A549 (cell line): ENCODE results near the gene FIZ1. TPM values are rescaled to one million over a fixed set of nuclear protein-coding genes. Genes with fewer than 3 reads are reported as not detected.

ENCODE experiments used
- ATAC-seq, 2 experiments: fragments of 200-7000 bp in 1 of 2; fragments of >200 bp in 1 of 2; cut with Nextera tagmentation in 1 of 2; cut with Tn5 transposase in 1 of 2; 3 replicates each; pipeline versions ENCODE4 v1.8.0 to v1.9.1; 2018 to 2020; ENCODE audit warnings: mild to moderate bottlenecking in 1 of 2, moderate library complexity in 1 of 2
- CTCF ChIA-PET: fragments of 300-600 bp; sonication (Branson Sonifier 250); formaldehyde crosslinking; extraction: SDS; loops from one replicate; lab custom pipeline; 2021; ENCODE audit warnings: antibody characterized with exemption, inconsistent platforms; lab: Yijun Ruan, JAX
- POLR2A ChIA-PET: fragments of 350-600 bp; formaldehyde crosslinking; extraction: SDS; loops from one replicate; lab custom pipeline; 2021; ENCODE audit warnings: antibody characterized with exemption, inconsistent platforms; lab: Yijun Ruan, JAX
- DNase-seq, 2 experiments: peaks; one replicate each; pipeline versions ENCODE4 v3.0.0 to v3.0.0-alpha.2; 2011 to 2016; ENCODE audit warnings: low read depth in 1 of 2, low spot score in 1 of 2
- FAIRE-seq: peaks from 2 replicates; lab custom pipeline; 2011; peaks lifted over from hg19 to GRCh38; lab: Jason Lieb, UNC
- H3K27ac ChIP-seq, 2 experiments: fragments of >200 bp; sonication (Bioruptor Twin); formaldehyde crosslinking; 3 replicates each; pipeline ENCODE4 v1.5.1; 2016 to 2017
- H3K4me1 ChIP-seq: fragments of >200 bp; sonication (Bioruptor Twin); formaldehyde crosslinking; 3 replicates; pipeline ENCODE4 v1.6.1; 2016
- H3K4me2 ChIP-seq: fragments of >200 bp; sonication (Bioruptor Twin); formaldehyde crosslinking; 3 replicates; pipeline ENCODE4 v1.6.1; 2016
- H3K4me3 ChIP-seq: fragments of >200 bp; sonication (Bioruptor Twin); formaldehyde crosslinking; 3 replicates; pipeline ENCODE4 v1.5.1; 2016
- H3K9me3 ChIP-seq: fragments of >200 bp; sonication (Bioruptor Twin); formaldehyde crosslinking; 3 replicates; pipeline ENCODE4 v1.6.1; 2016
- ATOH8 ChIP-seq: fragments of 250-450 bp; sonication (Bioruptor Pico); IDR thresholded peaks from 2 replicates; pipeline ENCODE4 v1.5.0; 2020; ENCODE audit warnings: low read depth, mild to moderate bottlenecking, moderate library complexity
- CBX8 ChIP-seq: fragments of 200-600 bp; sonication (generic); IDR thresholded peaks from 2 replicates; pipeline ENCODE4 v1.6.1; 2016
- E2F6 ChIP-seq: IDR thresholded peaks from 2 replicates; pipeline ENCODE4 v1.6.1; 2012; ENCODE audit warnings: low read depth, borderline replicate concordance
- EHF ChIP-seq: fragments of 250-450 bp; sonication (Bioruptor Pico); IDR thresholded peaks from 2 replicates; pipeline ENCODE4 v1.5.0; 2020; ENCODE audit warnings: mild to moderate bottlenecking
- ELK1 ChIP-seq: fragments of 150-350 bp; IDR thresholded peaks from 2 replicates; pipeline ENCODE4 v1.6.1; 2014; ENCODE audit warnings: low read depth, mild to moderate bottlenecking, low read length
- EP300 ChIP-seq, 2 experiments: fragments of >200 bp; sonication (Bioruptor Twin); formaldehyde crosslinking; IDR thresholded peaks; 2 replicates in 1 of 2; 3 replicates in 1 of 2; pipeline ENCODE4 v1.6.1; 2016 to 2017
- HES2 ChIP-seq: fragments of >200 bp; sonication (Bioruptor Twin); formaldehyde crosslinking; IDR thresholded peaks from 2 replicates; pipeline ENCODE4 v1.6.1; 2016
- HEYL ChIP-seq: fragments of 250-450 bp; sonication (Bioruptor Pico); IDR thresholded peaks from 2 replicates; pipeline ENCODE4 v1.8.0; 2021; ENCODE audit warnings: mild to moderate bottlenecking, moderate library complexity
- HOXA7 ChIP-seq: fragments of 250-450 bp; sonication (Bioruptor Pico); IDR thresholded peaks from 2 replicates; pipeline ENCODE4 v1.5.0; 2020; ENCODE audit warnings: mild to moderate bottlenecking, moderate library complexity
- HOXB5 ChIP-seq: fragments of 250-450 bp; sonication (Bioruptor Pico); IDR thresholded peaks from 2 replicates; pipeline ENCODE4 v1.5.0; 2020; ENCODE audit warnings: mild to moderate bottlenecking, moderate library complexity
- JUN ChIP-seq, 2 experiments: fragments of >200 bp; sonication (Bioruptor Twin); formaldehyde crosslinking; IDR thresholded peaks; 2 replicates in 1 of 2; 3 replicates in 1 of 2; pipeline ENCODE4 v1.6.1; 2016 to 2017
- KDM5A ChIP-seq: fragments of 200-600 bp; sonication (generic); IDR thresholded peaks from 2 replicates; pipeline ENCODE4 v1.6.1; 2016; ENCODE audit warnings: antibody characterized with exemption, mild to moderate bottlenecking
- MAFK ChIP-seq: fragments of 450-650 bp; IDR thresholded peaks from 2 replicates; pipeline ENCODE4 v1.6.1; 2014; ENCODE audit not compliant: partially characterized antibody
- PBX3 ChIP-seq: IDR thresholded peaks from 2 replicates; pipeline ENCODE4 v1.6.1; 2012
- REST ChIP-seq: fragments of 200-600 bp; sonication (generic); IDR thresholded peaks from 2 replicates; pipeline ENCODE4 v1.6.1; 2016; ENCODE audit warnings: antibody characterized with exemption, mild to moderate bottlenecking, moderate library complexity
- SREBF2 ChIP-seq: fragments of 450-650 bp; IDR thresholded peaks from 2 replicates; pipeline ENCODE4 v1.6.1; 2014; ENCODE audit warnings: mild to moderate bottlenecking, moderate library complexity
- TP53 ChIP-seq: fragments of 250-450 bp; sonication (Bioruptor Pico); IDR thresholded peaks from 2 replicates; pipeline ENCODE4 v1.5.0; 2021; ENCODE audit warnings: mild to moderate bottlenecking, moderate library complexity
- USF2 ChIP-seq: fragments of 450-650 bp; IDR thresholded peaks from 2 replicates; pipeline ENCODE4 v1.6.1; 2014; ENCODE audit warnings: antibody characterized with exemption
- ZC3H11A ChIP-seq: fragments of 450-650 bp; IDR thresholded peaks from 2 replicates; pipeline ENCODE4 v1.6.1; 2014; ENCODE audit warnings: antibody characterized with exemption, mild to moderate bottlenecking
- ZSCAN20 ChIP-seq: fragments of 250-450 bp; sonication (Bioruptor Pico); IDR thresholded peaks from 2 replicates; pipeline ENCODE4 v1.8.0; 2022; ENCODE audit warnings: mild to moderate bottlenecking, moderate library complexity
- WGBS: methylation state at CpG from one replicate; pipeline ENCODE4 v1.1.6; 2017; ENCODE audit errors: missing lambda C conversion rate; 5-methylcytosine and 5-hydroxymethylcytosine counted together
- polyA plus RNA-seq, 4 experiments: library from polyadenylated mRNA; depleted of rRNA in 3 of 4; stranded (reverse); fragments of >200 nt; fragmentation: RNase III in 1 of 4; extraction: RNeasy Plus Mini Kit Qiagen cat#74134 plus additional on column Dnase treatment in 1 of 4; gene quantifications; 2 replicates in 3 of 4; 3 replicates in 1 of 4; pipeline ENCODE4 v1.2.3, GENCODE V29; 2011 to 2017

FIZ1 gene
- polyA plus RNA-seq, 2 of the 4 experiments (the other 2 are of a cell fraction) = 10.3 to 16.9 TPM

GRCh38 chr19:55626350-55626749 lies 27.0 kb upstream of the FIZ1 start:
- H3K4me2 ChIP-seq = no peak overlapping the region
- H3K9me3 ChIP-seq = no peaks in the 10 kb centered on the region
- ChIA-PET POLR2A (interaction anchor here (0.8 kb wide), 1 partner anchor 28 kb away, joined by 3 read pairs; no protein-coding TSS in a partner anchor), CTCF (interaction anchor here (0.8 to 24.9 kb wide), 12 partner anchors 8 to 486 kb away, joined by 3 to 363 read pairs (median 6); partner anchors contain the start of gene ZNF865)
- 0 out of 3 replicates have a peak, but pooled peaks cover 7% of the 10 kb centered on the region for H3K4me1 ChIP-seq
- TF ChIP-seq EHF (CRISPR knock-in tag) (no peak), E2F6 (no peak), MAFK (no peak), TP53 (CRISPR knock-in tag) (no peak), PBX3 (no peak), EP300 (IDR thresholded peaks at IDR 0.05) (no peak), CBX8 (no peak)
- TF ChIP-seq, all 56 proteins: peak for 0
- Histone ChIP-seq H3K27ac (no peak overlapping the region), H3K4me3 (no peak overlapping the region)
- no peak for ATAC-seq
- no peak for DNase-seq
- 89% methylated on average over 11 of the region's 11 CpGs for WGBS
- no peak for FAIRE-seq

- ChIA-PET CTCF (interaction anchor here (0.6 to 24.9 kb wide), 10 partner anchors 8 to 534 kb away, joined by 3 to 363 read pairs (median 10); partner anchors contain the start of gene ZNF865), POLR2A (interaction anchor here (0.6 to 3.4 kb wide), 25 partner anchors 8 to 459 kb away, joined by 3 to 33 read pairs (median 5); partner anchors contain the start of genes CCDC106, DNAAF3, FIZ1 and SSC5D)
- TF ChIP-seq HOXA7 (no peak), KDM5A (no peak), ELK1 (no peak), JUN (IDR thresholded peaks at IDR 0.05) (no peak), ZSCAN20 (no peak), USF2 (no peak), HES2 (no peak), EP300 (IDR thresholded peaks at IDR 0.05) (no peak), ZC3H11A (no peak)
- Histone ChIP-seq H3K4me3 (peak overlapping the region; percentile 48), H3K9me3 (no peaks in the 10 kb centered on the region), H3K27ac (peak overlapping the region; percentile 89 to 93; a peak in 5 of 6 replicates), H3K4me2 (peak overlapping the region; percentile 92), H3K4me1 (0 out of 3 replicates have a peak, but pooled peaks cover 7% of the 10 kb centered on the region)
- 52% methylated on average over 11 of the region's 11 CpGs for WGBS
- DNase-seq (no peak), ATAC-seq (no peak), FAIRE-seq (no peak)
Measured at GRCh38 chr19:55625004-55625326, 25.6 kb upstream of the FIZ1 start.

GRCh38 chr19:55624109-55625003 lies 25.0 kb upstream of the FIZ1 start, which contains the start of gene ZNF784:
Gene ZNF784 (minus strand): TSS chr19:55624566. CDS start chr19:55624561, 5 bp downstream.
- DNase-seq (peak; percentile 89 to 96), ATAC-seq (peak; percentile 74 to 82), FAIRE-seq (no peak)
- Histone ChIP-seq H3K27ac (peak within 1 kb of the TSS; percentile 89 to 93), H3K4me2 (peak within 1 kb of the TSS; percentile 92), H3K9me3 (no peaks in the 10 kb centered on the region), H3K4me1 (0 out of 3 replicates have a peak, but pooled peaks cover 7% of the 10 kb centered on the region), H3K4me3 (peak within 1 kb of the TSS; percentile 48)
- CTCF ChIA-PET = interaction anchor here (0.6 to 24.9 kb wide), 11 partner anchors 8 to 536 kb away, joined by 3 to 363 read pairs (median 4); partner anchors contain the start of gene ZNF865
- POLR2A ChIA-PET = interaction anchor here (0.6 to 3.4 kb wide), 26 partner anchors 9 to 470 kb away, joined by 3 to 33 read pairs (median 5); partner anchors contain the start of genes CCDC106, DNAAF3, FIZ1 and SSC5D
- WGBS = under 1% methylated on average over 31 of the region's 56 CpGs
- TF ChIP-seq HES2 = no peak
- TF ChIP-seq HEYL (CRISPR knock-in tag) = no peak
- 0 out of 2 replicates have a peak, but pooled peaks have one; percentile 34 for TF ChIP-seq HOXB5
- TF ChIP-seq REST = no peak
- TF ChIP-seq CBX8 = no peak
- no peak for TF ChIP-seq E2F6
- no peak for TF ChIP-seq ATOH8 (CRISPR knock-in tag)
- no peak for TF ChIP-seq SREBF2
